HG03439 (cell line): ENCODE results near the gene AGRN.
"Not testable (repeated sequence)": the region's sequence is repeated elsewhere in the genome, so short reads cannot be mapped to it uniquely, and the experiment has no call there.

ENCODE experiments used
- ATAC-seq: cut with Tn5 transposase; IDR thresholded peaks from one replicate; pipeline ENCODE4 v1.9.1; 2021; ENCODE audit warnings: mild to moderate bottlenecking, moderate library complexity; ENCODE audit not compliant: unreplicated experiment

Gene AGRN

DNA sequence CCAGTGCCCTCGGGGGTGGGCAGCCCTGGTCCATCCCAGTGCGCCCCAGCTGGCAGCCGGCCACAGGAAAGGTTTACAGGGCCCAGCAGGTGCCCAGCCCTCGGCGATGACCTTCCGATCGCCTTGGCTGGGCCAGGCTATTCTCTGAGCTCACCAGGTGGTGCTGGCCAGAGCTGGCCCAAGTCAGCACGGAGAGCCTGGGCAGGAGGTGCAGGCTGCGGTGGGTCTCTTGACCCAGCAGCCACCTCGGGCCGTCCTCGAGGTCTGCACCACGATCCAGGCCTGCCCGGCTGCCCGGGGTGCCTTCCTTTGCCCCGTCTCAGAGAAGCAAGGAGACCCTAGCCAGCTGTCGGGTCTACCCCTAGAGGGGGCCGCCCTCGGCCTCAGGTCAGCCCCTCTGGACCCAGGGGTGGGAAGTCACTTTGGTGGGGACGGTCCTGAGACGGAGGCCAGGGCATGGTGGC, 38.4 kb upstream of the AGRN start:
- ATAC-seq: no peak

DNA sequence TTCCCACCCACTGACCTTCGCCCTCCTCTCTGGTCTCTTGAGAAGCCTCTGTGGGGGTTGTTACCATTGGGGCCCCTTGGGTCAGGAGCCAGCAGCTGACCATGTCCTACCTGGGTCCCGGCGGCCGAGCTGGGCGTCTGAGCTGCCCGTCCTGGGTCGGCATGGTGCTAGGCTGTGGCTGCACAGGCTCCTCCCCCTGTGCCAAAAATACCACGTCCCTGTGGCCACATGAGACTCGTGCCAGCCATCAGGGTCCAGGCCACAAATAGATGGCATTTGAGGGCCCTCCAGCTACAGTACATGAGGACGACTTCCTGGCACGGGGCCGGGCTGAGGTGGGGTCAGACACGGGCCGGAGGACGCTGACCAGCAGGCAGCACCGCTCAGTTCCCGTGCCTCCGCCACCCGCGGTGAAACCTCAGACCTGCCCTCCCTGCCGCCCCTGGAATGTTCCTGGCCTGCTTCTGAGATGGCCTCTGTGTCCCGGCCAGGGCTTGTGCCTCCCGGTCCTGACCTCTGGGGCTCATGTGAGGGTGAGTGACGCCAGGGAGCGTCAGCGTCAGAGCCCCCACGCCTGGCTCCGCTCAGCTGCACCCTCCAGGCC, 37.9 kb upstream of the AGRN start, which contains the start of gene PERM1:
TSS of gene PERM1 (minus strand) at position 139 of the 604 bp plus-strand sequence. CDS start 1,064 bp downstream, outside the sequence.
- no peak for ATAC-seq

GRCh38 chr1:982765-983436, 37.0 kb upstream of the AGRN start:
- ATAC-seq: no peak

GRCh38 chr1:983798-984475, 36.0 kb upstream of the AGRN start:
- no peak for ATAC-seq

GRCh38 chr1:984476-984814, 35.5 kb upstream of the AGRN start:
- ATAC-seq: no peak

GRCh38 chr1:985126-985525, 34.8 kb upstream of the AGRN start:
- no peak for ATAC-seq

GRCh38 chr1:988061-988460, 31.9 kb upstream of the AGRN start:
- not testable (repeated sequence) for ATAC-seq

DNA sequence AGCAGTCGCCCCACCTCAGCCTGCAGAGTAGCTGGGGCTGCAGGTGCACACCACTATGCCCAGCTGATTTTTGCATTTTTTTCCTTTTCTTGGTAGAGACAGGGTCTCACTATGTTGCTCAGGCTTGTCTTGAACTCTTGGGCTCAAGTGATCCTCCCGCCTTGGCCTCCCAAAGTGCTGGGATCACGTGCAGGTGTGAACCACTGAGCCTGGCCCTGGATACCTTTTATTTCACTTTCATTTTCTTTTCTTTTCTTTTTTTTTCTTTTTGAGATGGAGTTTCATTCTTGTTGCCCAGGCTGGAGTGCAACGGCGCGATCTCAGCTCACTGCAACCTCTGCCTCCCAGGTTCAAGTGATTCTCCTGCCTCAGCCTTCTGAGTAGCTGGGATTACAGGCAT, 28.6 kb upstream of the AGRN start:
- ATAC-seq: not testable (repeated sequence)

- no peak for ATAC-seq
Measured at GRCh38 chr1:991895-992294, 28.0 kb upstream of the AGRN start.

- ATAC-seq: no peak
Measured at GRCh38 chr1:992362-992761, 27.6 kb upstream of the AGRN start.

- ATAC-seq: no peak
Measured at GRCh38 chr1:993379-993995, 26.4 kb upstream of the AGRN start.

GRCh38 chr1:994546-994945, 25.4 kb upstream of the AGRN start:
- ATAC-seq: not testable (repeated sequence)

DNA sequence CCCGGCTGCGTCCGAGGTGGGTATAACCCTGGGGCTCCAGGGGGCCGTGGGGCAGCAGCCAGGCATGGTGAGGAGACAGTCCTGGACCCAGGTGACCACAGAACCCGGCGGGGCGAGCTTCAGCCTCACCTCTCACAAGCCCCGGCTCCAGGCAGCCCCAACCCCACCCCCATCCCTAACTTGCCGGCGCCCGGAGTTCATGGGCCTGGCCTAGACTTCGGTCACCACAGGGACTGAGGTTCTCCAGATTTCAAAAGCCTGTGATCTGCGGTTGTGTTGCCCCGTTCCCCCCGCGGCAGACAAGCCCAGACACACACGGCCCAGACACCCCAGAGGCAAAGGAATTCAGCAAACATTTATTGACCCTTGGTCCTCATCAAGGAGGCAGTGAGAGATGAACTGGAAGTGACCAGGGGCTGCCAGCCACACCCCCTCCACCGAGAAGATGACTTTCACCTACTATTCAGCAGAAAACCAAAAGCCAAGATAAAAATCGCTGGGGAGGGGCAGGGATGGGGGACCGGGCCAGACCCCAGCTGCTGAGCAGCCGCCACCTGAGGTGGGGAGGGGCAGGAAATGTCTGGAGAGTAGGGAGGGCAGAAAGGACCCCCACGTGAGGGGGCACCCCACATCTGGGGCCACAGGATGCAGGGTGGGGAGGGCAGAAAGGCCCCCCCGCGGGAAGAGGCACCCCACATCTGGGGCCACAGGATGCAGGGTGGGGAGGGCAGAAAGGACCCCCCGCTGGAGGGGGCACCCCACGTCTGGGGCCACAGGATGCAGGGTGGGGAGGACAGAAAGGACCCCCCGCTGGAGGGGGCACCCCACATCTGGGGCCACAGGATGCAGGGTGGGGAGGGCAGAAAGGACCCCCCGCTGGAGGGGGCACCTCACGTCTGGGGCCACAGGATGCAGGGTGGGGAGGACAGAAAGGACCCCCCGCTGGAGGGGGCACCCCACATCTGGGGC, 24.0 kb upstream of the AGRN start:
- ATAC-seq: no peak

DNA sequence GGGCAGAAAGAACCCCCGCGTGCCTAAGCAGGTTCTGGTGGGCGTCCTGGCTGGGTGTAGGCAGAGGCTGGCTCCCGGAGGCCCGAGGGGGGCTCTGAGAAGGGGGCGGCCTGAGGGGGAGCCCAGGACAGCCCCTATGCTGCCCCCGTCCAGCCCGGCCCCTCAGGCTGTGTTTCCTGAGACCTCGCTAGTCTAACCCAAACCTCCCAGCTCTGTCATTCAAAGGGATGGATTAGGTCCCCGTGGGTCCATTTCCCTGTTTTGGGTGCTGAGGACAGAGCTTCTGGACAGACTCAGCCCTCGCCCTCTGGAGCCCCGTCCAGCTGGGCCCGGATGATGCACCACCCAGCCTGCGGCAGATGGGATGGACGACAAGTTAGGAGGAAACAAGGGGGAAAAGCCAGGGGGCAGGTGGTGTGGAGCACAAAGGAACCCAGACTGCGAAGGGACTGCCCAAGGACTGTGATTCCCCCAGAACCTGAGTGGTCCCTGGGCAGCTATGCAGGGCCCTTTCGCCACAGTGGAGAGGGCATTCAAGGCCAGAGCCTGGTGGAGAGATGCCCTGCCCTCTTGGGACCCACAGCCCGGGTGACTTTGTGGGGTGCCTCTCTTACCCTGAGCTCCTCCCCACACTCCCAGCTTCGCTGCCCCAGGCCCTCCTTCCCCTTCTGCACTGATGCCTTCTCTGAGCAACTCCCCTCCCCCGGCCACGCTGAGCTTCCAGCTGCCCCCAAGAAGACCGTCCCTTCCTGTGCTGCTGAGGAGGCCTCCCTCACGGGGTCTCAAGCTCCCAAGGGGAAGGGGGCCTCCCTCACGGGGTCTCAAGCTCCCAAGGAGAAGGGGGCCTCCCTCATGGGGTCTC, 22.8 kb upstream of the AGRN start:
- ATAC-seq: no peak

GRCh38 chr1:997713-997992, 22.3 kb upstream of the AGRN start:
- no peak for ATAC-seq

GRCh38 chr1:997993-998744, 21.8 kb upstream of the AGRN start:
- no peak for ATAC-seq

GRCh38 chr1:998745-998994, 21.2 kb upstream of the AGRN start:
- ATAC-seq: no peak

GRCh38 chr1:998995-999724, 20.8 kb upstream of the AGRN start:
- no peak for ATAC-seq
